HS-27A (cell line): Measurements from ENCODE around the gene LAMC1.

Source experiments
- DNase-seq: peaks from one replicate; pipeline ENCODE4 v3.0.0-alpha.2; 2012; ENCODE audit warnings: low read depth, missing footprints

The LAMC1 gene

GRCh38 chr1:183106746-183107145 lies 83.5 kb downstream of the LAMC1 start:
- no peak for DNase-seq

DNA sequence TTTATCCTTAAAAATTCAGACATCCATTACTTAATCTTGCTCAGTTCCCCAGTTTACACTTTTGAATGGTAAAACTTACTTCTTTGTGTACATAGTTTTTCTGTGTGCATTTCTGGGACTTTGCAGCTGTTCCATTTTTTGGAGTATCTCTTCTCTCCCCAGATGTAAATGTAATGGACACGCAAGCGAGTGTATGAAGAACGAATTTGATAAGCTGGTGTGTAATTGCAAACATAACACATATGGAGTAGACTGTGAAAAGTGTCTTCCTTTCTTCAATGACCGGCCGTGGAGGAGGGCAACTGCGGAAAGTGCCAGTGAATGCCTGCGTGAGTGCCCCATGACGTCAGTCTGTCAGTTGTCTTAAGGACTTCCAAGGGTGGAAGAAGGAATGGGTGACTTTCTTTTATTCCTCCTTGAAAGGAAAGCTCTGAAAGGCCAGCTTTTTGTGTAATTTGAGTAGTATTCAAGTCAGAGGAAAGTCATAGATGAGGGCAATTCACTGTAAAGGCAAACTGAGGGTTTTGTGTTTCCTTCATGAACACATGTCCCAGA lies 87.2 kb downstream of the LAMC1 start:
- no peak for DNase-seq

DNA sequence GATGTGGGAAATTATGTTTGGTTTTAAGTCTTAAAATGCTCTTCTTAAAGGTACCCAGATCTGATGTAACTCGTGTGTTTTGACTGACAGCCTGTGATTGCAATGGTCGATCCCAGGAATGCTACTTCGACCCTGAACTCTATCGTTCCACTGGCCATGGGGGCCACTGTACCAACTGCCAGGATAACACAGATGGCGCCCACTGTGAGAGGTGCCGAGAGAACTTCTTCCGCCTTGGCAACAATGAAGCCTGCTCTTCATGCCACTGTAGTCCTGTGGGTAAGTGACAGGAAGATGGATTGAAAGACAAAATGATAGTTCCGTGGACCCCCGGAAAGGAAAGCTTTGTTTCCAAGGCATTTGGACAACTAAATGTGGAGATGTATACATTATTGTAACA lies 91.2 kb downstream of the LAMC1 start:
- no peak for DNase-seq

- DNase-seq: no peak
Measured at GRCh38 chr1:183116416-183116815, 93.2 kb downstream of the LAMC1 start.

DNA sequence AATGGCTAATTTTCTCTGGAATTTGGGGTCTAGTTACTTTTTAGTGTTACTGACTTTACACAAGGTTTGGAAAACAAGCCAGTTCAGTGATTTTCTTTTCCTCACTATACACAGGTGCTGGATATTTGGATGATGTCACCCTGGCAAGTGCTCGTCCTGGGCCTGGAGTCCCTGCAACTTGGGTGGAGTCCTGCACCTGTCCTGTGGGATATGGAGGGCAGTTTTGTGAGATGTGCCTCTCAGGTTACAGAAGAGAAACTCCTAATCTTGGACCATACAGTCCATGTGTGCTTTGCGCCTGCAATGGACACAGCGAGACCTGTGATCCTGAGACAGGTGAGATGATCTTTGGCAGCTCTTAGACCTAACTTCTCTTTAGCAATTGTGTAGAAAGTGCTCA lies 98.4 kb downstream of the LAMC1 start:
- DNase-seq: no peak

DNA sequence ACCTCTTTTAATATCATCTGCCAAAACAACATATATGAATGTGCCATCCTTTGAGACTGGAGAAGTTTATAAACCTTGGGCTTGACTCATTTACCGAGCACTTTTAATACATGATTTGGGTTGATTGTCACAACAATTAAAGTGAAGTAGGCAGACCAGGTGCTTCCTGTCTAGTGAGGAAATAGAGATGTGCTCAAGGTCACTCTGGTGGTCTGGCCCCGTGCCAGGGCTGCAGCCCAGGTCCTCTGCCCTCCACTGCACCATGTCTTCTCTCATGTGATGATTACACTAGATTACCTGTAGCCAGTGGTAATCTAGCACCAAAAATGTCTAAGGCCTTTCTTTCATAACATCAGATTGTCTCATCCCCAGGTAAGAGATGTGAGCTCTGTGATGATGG lies 101.0 kb downstream of the LAMC1 start:
- DNase-seq: no peak

DNA sequence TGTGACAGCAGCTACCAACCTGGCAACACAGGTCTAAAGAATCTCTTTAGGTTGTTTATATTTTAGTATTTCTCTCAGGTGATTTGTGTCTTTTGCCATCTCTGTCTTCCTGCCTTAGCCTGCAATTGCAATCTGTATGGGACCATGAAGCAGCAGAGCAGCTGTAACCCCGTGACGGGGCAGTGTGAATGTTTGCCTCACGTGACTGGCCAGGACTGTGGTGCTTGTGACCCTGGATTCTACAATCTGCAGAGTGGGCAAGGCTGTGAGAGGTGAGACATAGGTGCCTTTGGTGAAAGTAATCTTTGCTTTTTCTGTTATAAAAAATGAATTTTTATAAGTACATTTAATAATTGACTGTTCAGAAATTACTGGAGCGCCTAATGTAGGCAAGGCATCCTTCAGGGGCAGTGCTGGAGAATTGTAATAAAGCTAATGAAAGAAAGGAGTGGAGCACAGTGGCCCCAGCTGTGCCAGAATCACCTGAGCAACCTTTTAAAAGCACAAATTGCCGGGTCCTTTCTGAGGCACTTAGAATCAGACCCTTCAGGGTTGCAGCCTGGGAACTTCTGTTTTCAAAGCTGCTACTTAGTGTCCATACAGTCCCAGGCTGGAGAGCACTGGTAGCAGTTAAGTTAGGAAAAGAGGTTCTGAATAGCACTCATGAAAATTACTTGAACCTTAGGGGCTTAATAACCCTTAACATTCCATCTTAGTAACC lies 102.2 kb downstream of the LAMC1 start:
- DNase-seq: no peak

DNA sequence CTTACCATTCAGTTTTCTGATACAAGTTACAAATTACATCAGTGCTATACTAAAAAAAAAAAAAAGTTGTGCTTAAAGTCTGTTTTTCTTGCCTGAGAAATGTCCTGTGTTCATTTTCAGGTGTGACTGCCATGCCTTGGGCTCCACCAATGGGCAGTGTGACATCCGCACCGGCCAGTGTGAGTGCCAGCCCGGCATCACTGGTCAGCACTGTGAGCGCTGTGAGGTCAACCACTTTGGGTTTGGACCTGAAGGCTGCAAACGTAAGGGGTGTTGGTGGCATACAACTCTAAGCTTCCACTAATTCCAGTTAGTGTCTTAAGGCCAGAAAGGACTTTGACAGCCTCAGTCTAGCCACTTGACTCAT lies 102.8 kb downstream of the LAMC1 start:
- no peak for DNase-seq

DNA sequence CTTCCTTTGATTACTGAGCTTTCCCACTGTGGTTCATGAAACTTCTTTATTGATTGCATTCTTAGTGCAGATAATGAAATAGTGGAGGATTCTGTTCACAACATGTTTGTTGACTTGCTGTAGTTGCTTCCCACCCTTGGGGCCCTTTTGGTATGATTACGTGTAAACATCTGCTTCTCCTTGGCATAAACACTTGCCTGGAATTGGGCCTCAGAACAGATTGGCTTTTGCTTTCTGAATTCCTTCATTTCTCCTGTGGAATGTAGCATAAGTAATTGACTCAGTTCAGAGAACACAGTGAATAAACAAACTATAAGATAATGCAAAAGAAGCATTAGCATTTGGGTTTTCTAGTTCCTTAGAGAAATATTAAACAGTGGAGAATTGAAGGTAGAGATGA lies 103.3 kb downstream of the LAMC1 start:
- DNase-seq: no peak

DNA sequence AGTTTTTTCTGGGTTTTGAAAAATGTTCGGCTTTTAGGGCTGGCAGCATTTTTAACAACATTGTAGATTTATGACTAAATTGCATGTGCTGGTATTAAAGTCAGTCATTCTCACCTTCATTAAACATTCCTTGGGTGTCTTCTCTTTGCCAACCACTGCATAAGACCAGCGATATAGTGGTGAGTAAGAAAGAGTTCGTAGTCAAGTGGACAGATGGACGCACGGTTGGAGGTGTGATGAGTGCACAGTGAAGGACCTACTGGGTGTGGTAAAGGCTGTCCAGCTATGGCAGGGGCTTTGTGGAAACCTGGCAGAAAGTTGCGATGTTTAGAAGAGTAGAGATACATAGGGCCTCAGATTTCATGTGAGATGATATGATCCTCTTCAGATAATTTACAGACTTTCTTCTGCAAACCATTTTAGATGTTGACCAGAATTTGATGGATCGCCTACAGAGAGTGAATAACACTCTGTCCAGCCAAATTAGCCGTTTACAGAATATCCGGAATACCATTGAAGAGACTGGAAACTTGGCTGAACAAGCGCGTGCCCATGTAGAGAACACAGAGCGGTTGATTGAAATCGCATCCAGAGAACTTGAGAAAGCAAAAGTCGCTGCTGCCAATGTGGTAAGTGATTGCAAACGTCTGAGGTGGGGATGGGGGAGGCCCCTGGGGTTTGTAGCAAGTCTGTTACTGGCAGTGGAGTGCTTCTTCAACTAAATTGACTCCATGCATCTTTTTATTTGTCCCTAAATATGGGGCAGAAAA lies 106.9 kb downstream of the LAMC1 start:
- no peak for DNase-seq

DNA sequence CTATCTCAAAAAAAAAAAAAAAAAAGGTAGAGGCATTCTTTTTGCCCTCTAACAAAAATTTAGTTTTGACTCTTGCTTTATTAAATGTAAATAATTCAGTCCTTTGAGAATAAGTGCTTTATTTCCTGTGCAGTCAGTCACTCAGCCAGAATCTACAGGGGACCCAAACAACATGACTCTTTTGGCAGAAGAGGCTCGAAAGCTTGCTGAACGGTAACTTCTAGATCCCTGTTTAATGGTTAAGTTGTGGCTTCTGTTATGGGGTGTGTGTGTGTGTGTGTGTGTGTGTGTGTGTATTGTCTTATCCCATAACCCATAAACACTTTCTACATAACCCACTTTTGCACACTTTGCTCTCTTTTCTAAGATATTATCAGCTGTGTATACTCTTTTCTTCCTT lies 107.9 kb downstream of the LAMC1 start:
- DNase-seq: no peak

- DNase-seq: no peak
Measured at GRCh38 chr1:183135336-183135735, 112.1 kb downstream of the LAMC1 start.

DNA sequence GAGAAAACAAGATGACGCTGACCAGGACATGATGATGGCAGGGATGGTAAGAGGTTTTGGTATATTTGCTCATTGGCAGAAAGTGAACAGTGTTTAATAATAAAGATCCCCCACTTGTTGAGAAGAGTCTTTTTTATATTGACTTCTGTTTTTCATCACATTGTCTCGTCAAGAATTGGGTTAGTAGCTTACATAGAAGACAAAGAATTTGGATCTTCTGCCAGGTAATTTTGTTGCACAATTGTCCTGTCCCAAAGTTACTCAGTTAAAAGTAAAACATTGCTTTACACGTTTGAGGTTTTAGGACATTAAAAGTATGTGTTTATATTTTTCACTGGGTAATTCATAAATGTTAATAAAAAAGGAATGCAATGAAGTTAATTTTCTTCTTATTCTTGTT lies 114.6 kb downstream of the LAMC1 start:
- no peak for DNase-seq

GRCh38 chr1:183138301-183138700 lies 115.1 kb downstream of the LAMC1 start:
- DNase-seq: no peak

GRCh38 chr1:183139281-183139942 lies 116.2 kb downstream of the LAMC1 start:
- no peak for DNase-seq

DNA sequence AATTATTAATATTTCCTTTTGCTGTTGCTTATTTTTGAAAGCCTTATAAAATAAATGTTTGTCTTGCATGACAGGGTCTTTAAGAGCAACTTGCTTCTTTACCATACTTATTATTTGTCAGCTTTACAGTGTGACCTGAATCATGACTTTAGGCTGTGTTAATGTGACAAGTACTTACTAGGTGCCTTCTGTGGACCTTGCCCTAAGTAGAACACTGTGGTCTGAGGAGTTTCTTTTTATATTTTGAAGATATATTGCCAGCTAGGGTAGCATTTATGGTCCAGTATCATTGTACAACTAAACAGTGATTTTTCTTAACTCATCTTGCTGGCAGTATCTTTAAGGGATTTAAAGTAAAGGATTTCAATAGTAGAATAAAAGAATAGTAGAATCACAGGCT lies 117.4 kb downstream of the LAMC1 start:
- no peak for DNase-seq

DNA sequence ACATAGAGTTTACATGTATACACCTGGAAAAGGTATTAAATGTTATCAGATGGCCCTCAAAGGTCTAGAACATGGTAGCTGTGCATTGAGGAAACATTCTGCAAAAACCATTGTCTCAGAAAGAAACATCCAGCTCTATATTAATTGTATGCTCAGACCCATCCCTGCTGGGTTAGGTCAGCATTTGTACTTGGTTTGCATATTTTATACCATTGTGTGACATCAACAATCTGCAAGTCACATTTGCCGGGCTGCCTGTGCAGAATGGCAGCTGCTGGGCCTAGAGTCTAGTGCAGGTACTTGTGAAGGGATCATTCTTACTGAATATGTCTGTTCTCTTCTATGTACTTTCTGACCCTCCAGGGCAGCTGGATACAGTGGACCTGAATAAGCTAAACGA lies 119.0 kb downstream of the LAMC1 start:
- DNase-seq: no peak

DNA sequence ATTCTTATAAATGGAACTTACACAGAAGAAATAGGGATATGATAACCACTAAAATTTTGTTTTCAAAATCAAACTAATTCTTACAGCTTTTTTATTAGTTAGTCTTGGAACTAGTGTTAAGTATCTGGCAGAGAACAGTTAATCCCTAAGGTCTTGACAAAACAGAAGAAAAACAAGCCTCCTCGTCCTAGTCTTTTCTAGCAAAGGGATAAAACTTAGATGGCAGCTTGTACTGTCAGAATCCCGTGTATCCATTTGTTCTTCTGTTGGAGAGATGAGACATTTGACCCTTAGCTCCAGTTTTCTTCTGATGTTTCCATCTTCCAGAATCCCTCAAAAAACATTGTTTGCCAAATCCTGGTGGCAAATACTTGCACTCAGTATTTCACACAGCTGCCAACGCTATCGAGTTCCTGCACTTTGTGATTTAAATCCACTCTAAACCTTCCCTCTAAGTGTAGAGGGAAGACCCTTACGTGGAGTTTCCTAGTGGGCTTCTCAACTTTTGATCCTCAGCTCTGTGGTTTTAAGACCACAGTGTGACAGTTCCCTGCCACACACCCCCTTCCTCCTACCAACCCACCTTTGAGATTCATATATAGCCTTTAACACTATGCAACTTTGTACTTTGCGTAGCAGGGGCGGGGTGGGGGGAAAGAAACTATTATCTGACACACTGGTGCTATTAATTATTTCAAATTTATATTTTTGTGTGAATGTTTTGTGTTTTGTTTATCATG lies 120.5 kb downstream of the LAMC1 start:
- no peak for DNase-seq

DNA sequence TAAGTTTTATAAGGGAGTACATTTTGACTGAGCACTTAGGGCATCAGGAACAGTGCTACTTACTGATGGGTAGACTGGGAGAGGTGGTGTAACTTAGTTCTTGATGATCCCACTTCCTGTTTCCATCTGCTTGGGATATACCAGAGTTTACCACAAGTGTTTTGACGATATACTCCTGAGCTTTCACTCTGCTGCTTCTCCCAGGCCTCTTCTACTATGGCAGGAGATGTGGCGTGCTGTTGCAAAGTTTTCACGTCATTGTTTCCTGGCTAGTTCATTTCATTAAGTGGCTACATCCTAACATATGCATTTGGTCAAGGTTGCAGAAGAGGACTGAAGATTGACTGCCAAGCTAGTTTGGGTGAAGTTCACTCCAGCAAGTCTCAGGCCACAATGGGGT lies 121.5 kb downstream of the LAMC1 start:
- no peak for DNase-seq

- DNase-seq: no peak
Measured at GRCh38 chr1:183147735-183148134, 124.5 kb downstream of the LAMC1 start.

- no peak for DNase-seq
Measured at GRCh38 chr1:183148599-183148998, 125.4 kb downstream of the LAMC1 start.

GRCh38 chr1:183149273-183149672 lies 126.1 kb downstream of the LAMC1 start:
- DNase-seq: no peak
